DMS79 (cell line): ENCODE measurements around the gene SLC6A3.

Experiments used
- DNase-seq: peaks from one replicate; lab custom pipeline; 2025; lab: John Stamatoyannopoulos, UW

Gene SLC6A3

GRCh38 chr5:1405121-1405520, 40.1 kb downstream of the SLC6A3 start:
- DNase-seq, result no peak

DNA sequence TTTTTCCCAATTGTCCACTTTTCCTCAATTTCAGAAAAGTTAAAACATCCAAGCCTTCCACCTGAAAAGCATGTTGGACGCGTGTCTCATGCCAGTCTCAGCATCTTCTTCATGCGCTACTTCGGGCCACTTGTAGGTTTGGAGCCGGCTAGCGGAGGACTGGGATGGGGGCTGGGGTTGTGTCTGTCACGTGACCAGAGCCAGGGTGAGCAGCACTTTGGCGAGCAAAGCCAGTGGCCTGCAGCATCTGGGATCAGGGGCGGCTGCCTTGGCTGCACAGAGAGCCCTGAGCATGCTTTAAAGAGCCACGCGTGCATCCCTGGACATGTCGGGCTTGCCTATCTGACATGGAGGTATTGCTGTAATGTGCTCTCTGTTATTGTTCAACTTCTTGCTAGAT, 41.2 kb downstream of the SLC6A3 start:
- DNase-seq, result no peak

DNA sequence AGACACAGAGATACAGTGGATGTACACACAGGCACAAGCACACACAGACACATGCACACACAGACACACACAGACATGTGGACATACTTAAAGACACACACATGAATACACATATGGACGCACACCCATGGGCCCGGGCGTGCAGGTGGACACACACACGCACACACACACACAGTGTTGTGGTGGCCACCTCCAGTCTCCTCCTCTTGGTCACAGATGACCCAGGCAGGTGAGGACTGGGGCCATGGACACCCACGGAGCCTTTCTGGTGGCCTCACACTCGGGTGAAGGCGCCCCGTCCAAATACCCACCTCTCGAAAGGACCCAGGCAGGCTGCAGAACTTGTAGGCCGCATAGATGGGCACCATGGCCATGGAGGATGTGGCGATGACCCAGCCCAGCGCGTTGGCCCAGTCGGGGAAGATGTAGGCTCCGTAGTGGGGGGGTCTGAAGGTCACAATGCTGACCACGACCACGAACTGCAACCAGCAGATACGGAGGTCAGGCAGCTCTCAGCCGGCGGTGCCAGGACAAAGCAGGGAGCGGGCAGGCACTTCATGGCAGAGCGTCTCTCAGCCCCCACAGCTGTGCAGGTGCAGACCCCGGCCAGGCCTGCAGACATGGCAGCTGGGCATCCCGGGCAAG, 42.5 kb downstream of the SLC6A3 start:
- DNase-seq, result no peak

- DNase-seq, result no peak
Measured at GRCh38 chr5:1401536-1402138, 43.6 kb downstream of the SLC6A3 start.

GRCh38 chr5:1400936-1401335, 44.3 kb downstream of the SLC6A3 start:
- no peak for DNase-seq

DNA sequence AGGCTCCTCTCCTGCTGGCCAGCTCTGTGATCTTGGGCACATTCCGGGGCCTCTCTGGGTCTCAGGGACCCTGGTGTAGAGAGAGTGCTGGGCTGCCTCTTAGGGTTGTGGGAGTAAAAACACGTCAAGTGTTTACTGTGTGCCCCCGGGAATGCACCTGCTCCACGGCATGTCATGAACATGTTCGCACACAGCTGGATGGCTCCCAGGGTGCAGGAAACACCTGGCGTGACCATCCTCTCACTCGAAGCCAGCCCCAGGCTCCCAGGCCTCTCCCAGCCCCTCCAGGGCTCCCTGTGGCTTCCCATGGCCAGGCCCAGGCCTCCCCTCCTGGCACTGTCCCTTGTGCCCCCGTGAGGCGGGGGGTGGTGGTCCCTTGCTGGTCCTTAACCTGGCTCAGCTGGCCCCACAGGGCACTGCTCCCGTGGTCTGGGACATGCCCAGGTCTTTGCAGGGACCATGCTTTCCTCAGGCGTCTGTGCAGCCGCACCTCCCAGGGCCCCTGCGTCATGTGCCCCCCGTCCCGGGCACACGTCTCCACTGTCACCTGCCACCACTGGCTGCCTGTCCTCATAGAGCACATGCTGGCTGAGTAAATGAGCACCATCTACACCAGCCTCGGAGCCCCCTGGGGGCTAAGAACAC, 44.9 kb downstream of the SLC6A3 start:
- no peak for DNase-seq

GRCh38 chr5:1399737-1400136, 45.5 kb downstream of the SLC6A3 start:
- DNase-seq, result no peak

- DNase-seq, result no peak
Measured at GRCh38 chr5:1396293-1396816, 48.9 kb downstream of the SLC6A3 start.

- no peak for DNase-seq
Measured at GRCh38 chr5:1394881-1395860, 50.1 kb downstream of the SLC6A3 start.

- DNase-seq, result peak; percentile 54
Measured at GRCh38 chr5:1393571-1394501, 51.4 kb downstream of the SLC6A3 start.

GRCh38 chr5:1392801-1393565, 52.3 kb downstream of the SLC6A3 start:
- no peak for DNase-seq

- no peak for DNase-seq
Measured at GRCh38 chr5:1392261-1392660, 53.0 kb downstream of the SLC6A3 start.

DNA sequence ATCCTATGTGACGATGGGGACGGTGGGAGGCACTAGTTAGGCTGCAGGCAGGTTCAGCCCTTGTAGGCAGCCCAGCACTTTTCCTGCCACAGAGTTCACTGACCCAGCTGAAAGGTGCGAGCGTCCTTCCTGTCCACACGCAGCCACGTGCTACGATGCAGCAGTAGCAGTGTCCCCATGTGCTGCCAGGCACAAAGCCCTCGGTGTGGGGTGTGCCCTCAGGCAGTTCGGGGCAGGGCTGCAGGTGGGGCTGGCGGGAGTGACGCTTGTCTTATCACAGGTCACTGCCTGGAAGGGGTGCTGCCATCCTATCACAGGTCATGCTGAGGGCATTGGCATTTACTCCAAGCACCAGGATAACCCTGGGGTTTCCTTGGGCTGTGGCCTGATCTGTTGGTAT, 53.5 kb downstream of the SLC6A3 start:
- no peak for DNase-seq

GRCh38 chr5:1390861-1391600, 54.2 kb downstream of the SLC6A3 start:
- peak; percentile 49 for DNase-seq

DNA sequence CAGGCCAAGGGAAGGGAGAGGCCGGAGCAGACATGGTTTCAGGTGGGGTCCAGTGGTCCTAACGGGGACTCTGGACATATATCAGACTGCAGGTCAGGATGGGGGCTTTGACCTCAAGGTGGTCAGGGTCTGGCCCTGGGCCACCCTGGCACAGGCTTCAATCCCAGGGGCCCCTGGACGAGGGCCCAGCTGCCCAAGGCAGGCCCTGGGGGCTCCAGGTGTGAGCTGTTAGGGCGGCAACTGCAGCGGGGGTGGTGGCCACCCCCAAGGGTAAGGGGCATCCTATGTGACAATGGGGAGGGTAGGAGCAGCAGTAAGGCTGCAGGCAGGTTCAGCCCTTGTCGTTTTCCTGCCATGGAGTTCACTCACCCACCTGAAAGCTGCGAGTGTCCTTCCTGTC, 54.9 kb downstream of the SLC6A3 start:
- no peak for DNase-seq

GRCh38 chr5:1388383-1388967, 56.8 kb downstream of the SLC6A3 start:
- no peak for DNase-seq

DNA sequence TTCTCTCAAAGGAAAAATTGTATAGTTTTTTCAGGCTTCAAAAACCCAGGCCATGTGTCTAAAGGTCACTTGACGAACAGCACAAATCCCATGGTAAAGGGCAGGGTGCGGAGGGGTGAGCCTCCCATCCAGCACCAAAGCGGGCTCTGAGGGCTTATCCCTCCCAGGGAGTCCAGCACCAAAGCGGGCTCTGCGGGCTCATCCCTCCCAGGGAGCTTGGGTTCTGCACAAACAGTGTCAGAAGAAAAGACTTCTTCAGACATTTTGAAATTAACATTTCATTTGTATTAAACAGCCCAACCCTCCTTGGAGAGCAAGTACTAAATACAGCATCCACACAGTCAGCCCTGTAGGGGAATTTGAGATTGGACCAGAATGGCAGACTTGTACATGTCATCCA, 57.4 kb downstream of the SLC6A3 start:
- no peak for DNase-seq

GRCh38 chr5:1387059-1387755, 58.0 kb downstream of the SLC6A3 start:
- no peak for DNase-seq
